Body of pancreas (tissue), 4 donors: ENCODE data around the gene MGMT.

ENCODE experiments used
- CTCF ChIP-seq, 7 experiments: fragments of 450-650 bp in 4 of 7; fragments of 200-600 bp in 3 of 7; sonication (generic) in 3 of 7; IDR thresholded peaks; one replicate each; pipeline ENCODE4 v1.5.1; 2016 to 2019; ENCODE audit warnings: antibody characterized with exemption in 7 of 7
- POLR2A ChIP-seq, 3 donors: fragments of 450-650 bp; IDR thresholded peaks; one replicate each; pipeline ENCODE4 v1.6.1; 2016; ENCODE audit warnings: antibody characterized with exemption in 3 of 3, mild to moderate bottlenecking in 2 of 3

GRCh38 chr10:129524936-129525335 is 57.9 kb downstream of the MGMT start:
- TF ChIP-seq CTCF (IDR thresholded peaks at IDR 0.05) = no peak
- no peak for TF ChIP-seq POLR2A (IDR thresholded peaks at IDR 0.05)
